Erythroblast (primary cell): Measurements from ENCODE around the gene AFDN.

Experiments
- GATA1 ChIP-seq: IDR thresholded peaks from 2 replicates; pipeline ENCODE4 v1.6.1; 2011; ENCODE audit warnings: low read depth, mild to moderate bottlenecking, control low read depth, low read length, moderate library complexity
- POLR2A ChIP-seq: IDR thresholded peaks from 2 replicates; pipeline ENCODE4 v1.6.1; 2011; ENCODE audit warnings: mild to moderate bottlenecking, low read length

- no peak for TF ChIP-seq POLR2A
- no peak for TF ChIP-seq GATA1
These were observed 169.9 kb downstream of the AFDN start for GRCh38 chr6:167996424-167997199.
